ENCODE results near the gene TCP11L2. TPM values are rescaled to one million over a fixed set of nuclear protein-coding genes. Genes with fewer than 3 reads are reported as not detected.
A peak's percentile ranks its signal among the peaks of the same experiment; 100 is the strongest.
"Not testable (repeated sequence)": the region's sequence is repeated elsewhere in the genome, so short reads cannot be mapped to it uniquely, and the experiment has no call there.

TCP11L2 gene
- total RNA-seq, 6 experiments from 2014 or later: 13.4 to 21.9 (median 15.6) TPM

GRCh38 chr12:106284358-106285105, 18.0 kb upstream of the TCP11L2 start:
- H3K4me3 Mint-ChIP-seq: no peak overlapping the region

GRCh38 chr12:106285982-106286381, 16.6 kb upstream of the TCP11L2 start:
- Mint-ChIP-seq H3K36me3 (ENCODE audit: low read depth) (peaks cover 5% of the 10 kb centered on the region), H3K9me3 (peaks cover 9% of the 10 kb centered on the region), H3K4me3 (no peak overlapping the region), H3K4me1 (ENCODE audit: low read depth) (peaks cover 44% of the 10 kb centered on the region), H3K27ac (no peak overlapping the region), H3K27me3 (ENCODE audit: insufficient read depth) (peaks cover 3% of the 10 kb centered on the region)
- DNase-seq: no peak
- no peak for TF ChIP-seq CTCF (IDR thresholded peaks at IDR 0.05)

More at GRCh38 chr12:106284358-106285105, 18.0 kb upstream of the TCP11L2 start:
- DNase-seq: no peak
- H3K27me3 Mint-ChIP-seq (ENCODE audit: insufficient read depth): peaks cover 3% of the 10 kb centered on the region
- peaks cover 38% of the 10 kb centered on the region for H3K4me1 Mint-ChIP-seq (ENCODE audit: low read depth)
- no peak for TF ChIP-seq CTCF (IDR thresholded peaks at IDR 0.05)
- H3K36me3 Mint-ChIP-seq (ENCODE audit: low read depth): peaks cover 5% of the 10 kb centered on the region
- peaks cover 9% of the 10 kb centered on the region for H3K9me3 Mint-ChIP-seq
- no peak overlapping the region; the same call in 1 of the 2 replicates for H3K27ac Mint-ChIP-seq

- DNase-seq; H3K9me3 Mint-ChIP-seq; H3K27me3 Mint-ChIP-seq (ENCODE audit: insufficient read depth); H3K27ac Mint-ChIP-seq; H3K36me3 Mint-ChIP-seq (ENCODE audit: low read depth); H3K4me3 Mint-ChIP-seq: not testable (repeated sequence)
- H3K4me1 Mint-ChIP-seq (ENCODE audit: low read depth): peaks cover 44% of the 10 kb centered on the region
Measured at GRCh38 chr12:106286576-106287162, 15.9 kb upstream of the TCP11L2 start.

DNA sequence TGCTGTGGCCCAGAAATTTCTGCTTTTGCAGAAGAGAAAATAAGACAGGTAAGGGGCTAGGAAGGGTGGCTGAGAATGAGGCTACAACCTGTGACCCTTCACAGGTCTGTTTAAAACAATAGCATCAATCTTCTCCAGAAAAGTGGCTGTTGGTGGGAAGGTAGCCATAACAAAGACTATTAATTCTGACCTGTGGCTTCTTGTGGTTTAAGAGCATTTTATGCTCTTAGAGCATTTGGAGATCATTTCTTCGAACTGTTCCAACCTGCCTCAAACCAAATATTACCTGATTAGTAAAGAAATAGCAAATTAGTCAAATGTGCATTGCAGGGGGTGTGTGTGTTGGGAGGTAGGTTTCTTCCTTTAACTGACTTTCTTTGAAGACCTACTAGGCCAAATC, 15.2 kb upstream of the TCP11L2 start:
- DNase-seq: no peak
- no peak overlapping the region for H3K27ac Mint-ChIP-seq
- H3K4me3 Mint-ChIP-seq: no peak overlapping the region
- H3K4me1 Mint-ChIP-seq (ENCODE audit: low read depth): peaks cover 40% of the 10 kb centered on the region
- peaks cover 2% of the 10 kb centered on the region for H3K9me3 Mint-ChIP-seq
- TF ChIP-seq CTCF (IDR thresholded peaks at IDR 0.05): no peak
- H3K36me3 Mint-ChIP-seq (ENCODE audit: low read depth): peaks cover 2% of the 10 kb centered on the region
- H3K27me3 Mint-ChIP-seq (ENCODE audit: insufficient read depth): peaks cover 3% of the 10 kb centered on the region

DNA sequence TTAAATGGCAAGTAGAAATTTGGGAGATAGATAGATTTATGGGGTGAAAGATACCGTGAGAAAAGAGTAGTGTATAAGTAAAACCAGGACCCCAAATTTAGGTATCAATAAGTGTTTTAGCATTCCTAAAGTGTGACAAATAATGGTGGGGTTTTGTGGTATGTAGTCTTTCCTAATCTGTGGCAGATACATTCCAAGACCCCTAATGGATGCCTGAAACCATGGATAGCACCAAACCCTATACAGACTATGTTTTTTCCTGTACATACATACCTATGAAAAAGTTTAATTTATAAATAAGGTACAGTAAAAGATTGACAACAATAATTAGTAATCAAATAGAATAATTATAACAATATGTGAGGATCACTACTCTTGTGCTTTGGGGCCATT, 14.4 kb upstream of the TCP11L2 start:
- no peak for TF ChIP-seq CTCF (IDR thresholded peaks at IDR 0.05)
- Mint-ChIP-seq H3K36me3 (ENCODE audit: low read depth) (no peaks in the 10 kb centered on the region), H3K27me3 (ENCODE audit: insufficient read depth) (peaks cover 3% of the 10 kb centered on the region), H3K9me3 (no peaks in the 10 kb centered on the region), H3K4me3 (no peak overlapping the region), H3K27ac (peak overlapping the region; percentile 89; the same call in 1 of the 2 replicates), H3K4me1 (ENCODE audit: low read depth) (peaks cover 35% of the 10 kb centered on the region)
- no peak for DNase-seq

DNA sequence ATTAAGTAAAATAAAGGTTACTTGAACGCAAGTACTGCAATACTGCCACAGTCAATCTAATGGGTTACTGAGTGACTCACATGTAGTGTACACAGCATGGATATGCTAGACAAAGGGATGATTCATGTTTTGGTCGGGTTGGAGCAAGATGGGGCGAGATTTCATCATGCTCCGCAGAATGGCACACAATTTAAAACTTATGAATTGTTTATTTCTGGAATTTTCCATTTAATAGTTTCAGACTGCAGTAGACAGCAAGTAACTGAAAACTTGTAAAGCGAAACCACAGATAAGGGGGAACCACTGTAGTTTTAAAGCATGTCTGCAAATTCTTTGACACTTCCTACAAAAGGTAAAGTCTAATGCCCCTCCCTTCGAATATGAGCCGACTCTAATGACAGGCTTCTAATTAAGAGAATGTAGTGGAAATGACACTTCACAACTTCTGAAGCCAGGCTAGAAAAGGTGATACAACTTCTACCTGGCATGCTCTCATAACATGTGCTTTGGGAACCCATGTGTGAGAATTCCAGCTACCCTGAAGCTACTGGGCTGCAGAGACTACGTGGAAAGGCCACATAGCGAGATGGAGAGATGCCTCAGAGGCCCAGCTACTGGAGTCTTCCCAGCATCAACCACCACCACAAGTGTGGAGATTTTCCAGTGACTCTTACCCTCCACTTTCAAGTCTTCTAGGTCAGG, 13.9 kb upstream of the TCP11L2 start:
- DNase-seq: peak; percentile 91
- Mint-ChIP-seq H3K36me3 (ENCODE audit: low read depth) (no peaks in the 10 kb centered on the region), H3K9me3 (no peaks in the 10 kb centered on the region), H3K4me3 (no peak overlapping the region), H3K27ac (peak overlapping the region; percentile 89), H3K27me3 (ENCODE audit: insufficient read depth) (peaks cover 3% of the 10 kb centered on the region), H3K4me1 (ENCODE audit: low read depth) (peaks cover 35% of the 10 kb centered on the region)
- no peak for TF ChIP-seq CTCF (IDR thresholded peaks at IDR 0.05)
